Measurements from ENCODE around the gene LEFTY1.

LEFTY1 gene

GRCh38 chr1:225896937-225897549 is 8.1 kb upstream of the LEFTY1 start:
- Histone ChIP-seq H3K14ac (ENCODE audit: low read length) (no peak overlapping the region), H2BK5ac (ENCODE audit: low read length) (no peak overlapping the region), H3K9ac (ENCODE audit: low read depth, low read length, poor library complexity) (peak overlapping the region; percentile 51), H2AK5ac (ENCODE audit: low read depth, low read length) (peak overlapping the region; percentile 63), H3K18ac (ENCODE audit: low read length) (peak overlapping the region; percentile 52), H3K36me3 (replicated peaks in 1 of 2; ENCODE audit: control insufficient read depth in 2 of 2, insufficient read depth in 2 of 2, low read length in 2 of 2) (no peaks in the 10 kb centered on the region), H2BK120ac (ENCODE audit: low read depth, low read length) (no peak overlapping the region), H4K91ac (ENCODE audit: low read depth, low read length, poor library complexity) (no peak overlapping the region), H3K4me2 (ENCODE audit: insufficient read depth, low read length, poor library complexity, severe bottlenecking) (no peak overlapping the region), H2AFZ (ENCODE audit: low read length) (peak overlapping the region; percentile 47), H3K27me3 (ENCODE audit: control insufficient read depth in 3 of 3, insufficient read depth in 3 of 3, low read depth in 1 of 3, low read length in 3 of 3) (no peaks in the 10 kb centered on the region), H3K79me1 (ENCODE audit: low read depth, low read length) (no peaks in the 10 kb centered on the region), H3K23ac (ENCODE audit: low read depth, low read length, poor library complexity) (no peak overlapping the region), H3K4me3 (ENCODE audit: low read length in 2 of 2) (no peak overlapping the region), H4K8ac (ENCODE audit: low read depth, low read length) (no peak overlapping the region), H2BK12ac (ENCODE audit: low read length) (no peak overlapping the region), H3K9me3 (replicated peaks in 1 of 2; ENCODE audit: control insufficient read depth in 2 of 2, insufficient read depth in 1 of 2, low read depth in 1 of 2, low read length in 2 of 2) (no peaks in the 10 kb centered on the region), H2BK15ac (ENCODE audit: low read length) (peak overlapping the region; percentile 38), H3K27ac (replicated peaks; ENCODE audit: low read length) (no peak overlapping the region), H3K4me1 (ENCODE audit: control insufficient read depth in 2 of 2, insufficient read depth in 1 of 2, low read depth in 1 of 2, low read length in 2 of 2) (peaks cover 11 to 13% of the 10 kb centered on the region in 2 donors), H3K4ac (ENCODE audit: low read length) (no peak overlapping the region)
- no CpG with 5 or more reads among the region's 7 CpGs for WGBS, 2 donors (ENCODE audit: extremely low coverage in 2 of 2, insufficient read length in 2 of 2, insufficient replicate concordance in 1 of 2)
- no peak for DNase-seq (ENCODE audit: low spot score)

- Histone ChIP-seq H3K4ac (ENCODE audit: low read length) (no peak overlapping the region), H3K4me3 (ENCODE audit: low read length in 2 of 2) (no peak overlapping the region), H3K27ac (replicated peaks; ENCODE audit: low read length) (no peak overlapping the region), H3K27me3 (ENCODE audit: control insufficient read depth in 3 of 3, insufficient read depth in 3 of 3, low read depth in 1 of 3, low read length in 3 of 3) (no peaks in the 10 kb centered on the region), H4K91ac (ENCODE audit: low read depth, low read length, poor library complexity) (no peak overlapping the region), H3K9ac (ENCODE audit: low read depth, low read length, poor library complexity) (no peak overlapping the region), H2BK12ac (ENCODE audit: low read length) (no peak overlapping the region), H2BK120ac (ENCODE audit: low read depth, low read length) (no peak overlapping the region), H2AK5ac (ENCODE audit: low read depth, low read length) (no peak overlapping the region), H3K36me3 (replicated peaks in 1 of 2; ENCODE audit: control insufficient read depth in 2 of 2, insufficient read depth in 2 of 2, low read length in 2 of 2) (no peaks in the 10 kb centered on the region), H4K8ac (ENCODE audit: low read depth, low read length) (no peak overlapping the region), H3K23ac (ENCODE audit: low read depth, low read length, poor library complexity) (no peak overlapping the region), H2BK15ac (ENCODE audit: low read length) (no peak overlapping the region), H3K79me1 (ENCODE audit: low read depth, low read length) (no peaks in the 10 kb centered on the region), H2AFZ (ENCODE audit: low read length) (no peak overlapping the region), H2BK5ac (ENCODE audit: low read length) (no peak overlapping the region), H3K4me1 (ENCODE audit: control insufficient read depth in 2 of 2, insufficient read depth in 1 of 2, low read depth in 1 of 2, low read length in 2 of 2) (peaks cover 11 to 13% of the 10 kb centered on the region in 2 donors), H3K9me3 (replicated peaks in 1 of 2; ENCODE audit: control insufficient read depth in 2 of 2, insufficient read depth in 1 of 2, low read depth in 1 of 2, low read length in 2 of 2) (no peaks in the 10 kb centered on the region), H3K4me2 (ENCODE audit: insufficient read depth, low read length, poor library complexity, severe bottlenecking) (no peak overlapping the region), H3K14ac (ENCODE audit: low read length) (no peak overlapping the region), H3K18ac (ENCODE audit: low read length) (no peak overlapping the region)
- no CpG with 5 or more reads among the region's 5 CpGs for WGBS, 2 donors (ENCODE audit: extremely low coverage in 2 of 2, insufficient read length in 2 of 2, insufficient replicate concordance in 1 of 2)
- DNase-seq (ENCODE audit: low spot score), result no peak
Measured at GRCh38 chr1:225896494-225896893, 7.5 kb upstream of the LEFTY1 start.

- Histone ChIP-seq H3K4ac (ENCODE audit: low read length) (no peak overlapping the region), H3K4me2 (ENCODE audit: insufficient read depth, low read length, poor library complexity, severe bottlenecking) (no peak overlapping the region), H3K36me3 (replicated peaks in 1 of 2; ENCODE audit: control insufficient read depth in 2 of 2, insufficient read depth in 2 of 2, low read length in 2 of 2) (no peaks in the 10 kb centered on the region), H4K91ac (ENCODE audit: low read depth, low read length, poor library complexity) (no peak overlapping the region), H3K4me1 (ENCODE audit: control insufficient read depth in 2 of 2, insufficient read depth in 1 of 2, low read depth in 1 of 2, low read length in 2 of 2) (peaks cover 2 to 12% of the 10 kb centered on the region in 2 donors), H2BK5ac (ENCODE audit: low read length) (no peak overlapping the region), H2AFZ (ENCODE audit: low read length) (no peak overlapping the region), H3K14ac (ENCODE audit: low read length) (no peak overlapping the region), H3K9ac (ENCODE audit: low read depth, low read length, poor library complexity) (no peak overlapping the region), H2AK5ac (ENCODE audit: low read depth, low read length) (no peak overlapping the region), H2BK120ac (ENCODE audit: low read depth, low read length) (no peak overlapping the region), H2BK12ac (ENCODE audit: low read length) (no peak overlapping the region), H3K18ac (ENCODE audit: low read length) (no peak overlapping the region), H3K23ac (ENCODE audit: low read depth, low read length, poor library complexity) (no peak overlapping the region), H3K27me3 (ENCODE audit: control insufficient read depth in 3 of 3, insufficient read depth in 3 of 3, low read depth in 1 of 3, low read length in 3 of 3) (peaks cover 0 to 5% (median 0%) of the 10 kb centered on the region in 3 experiments), H3K79me1 (ENCODE audit: low read depth, low read length) (no peaks in the 10 kb centered on the region), H2BK15ac (ENCODE audit: low read length) (no peak overlapping the region), H3K9me3 (replicated peaks in 1 of 2; ENCODE audit: control insufficient read depth in 2 of 2, insufficient read depth in 1 of 2, low read depth in 1 of 2, low read length in 2 of 2) (no peaks in the 10 kb centered on the region), H4K8ac (ENCODE audit: low read depth, low read length) (no peak overlapping the region), H3K4me3 (ENCODE audit: low read length in 2 of 2) (no peak overlapping the region), H3K27ac (replicated peaks; ENCODE audit: low read length) (no peak overlapping the region)
- DNase-seq (ENCODE audit: low spot score), result no peak
- no CpG with 5 or more reads among the region's 6 CpGs for WGBS, 2 donors (ENCODE audit: extremely low coverage in 2 of 2, insufficient read length in 2 of 2, insufficient replicate concordance in 1 of 2)
Measured at GRCh38 chr1:225892307-225892706, 3.4 kb upstream of the LEFTY1 start.

- Histone ChIP-seq H3K4ac (ENCODE audit: low read length) (no peak overlapping the region), H2AFZ (ENCODE audit: low read length) (no peak overlapping the region), H3K79me1 (ENCODE audit: low read depth, low read length) (no peaks in the 10 kb centered on the region), H3K4me2 (ENCODE audit: insufficient read depth, low read length, poor library complexity, severe bottlenecking) (no peak overlapping the region), H3K27ac (replicated peaks; ENCODE audit: low read length) (no peak overlapping the region), H2BK15ac (ENCODE audit: low read length) (no peak overlapping the region), H3K4me3 (ENCODE audit: low read length in 2 of 2) (no peak overlapping the region), H2BK5ac (ENCODE audit: low read length) (no peak overlapping the region), H3K4me1 (ENCODE audit: control insufficient read depth in 2 of 2, insufficient read depth in 1 of 2, low read depth in 1 of 2, low read length in 2 of 2) (peaks cover 2 to 12% of the 10 kb centered on the region in 2 donors), H3K9ac (ENCODE audit: low read depth, low read length, poor library complexity) (no peak overlapping the region), H3K9me3 (replicated peaks in 1 of 2; ENCODE audit: control insufficient read depth in 2 of 2, insufficient read depth in 1 of 2, low read depth in 1 of 2, low read length in 2 of 2) (no peaks in the 10 kb centered on the region), H2BK120ac (ENCODE audit: low read depth, low read length) (no peak overlapping the region), H2AK5ac (ENCODE audit: low read depth, low read length) (peak overlapping the region; percentile 56), H3K36me3 (replicated peaks in 1 of 2; ENCODE audit: control insufficient read depth in 2 of 2, insufficient read depth in 2 of 2, low read length in 2 of 2) (no peaks in the 10 kb centered on the region), H4K91ac (ENCODE audit: low read depth, low read length, poor library complexity) (no peak overlapping the region), H3K18ac (ENCODE audit: low read length) (peak overlapping the region; percentile 48), H3K14ac (ENCODE audit: low read length) (no peak overlapping the region), H3K23ac (ENCODE audit: low read depth, low read length, poor library complexity) (no peak overlapping the region), H2BK12ac (ENCODE audit: low read length) (no peak overlapping the region), H4K8ac (ENCODE audit: low read depth, low read length) (peak overlapping the region; percentile 65), H3K27me3 (ENCODE audit: control insufficient read depth in 3 of 3, insufficient read depth in 3 of 3, low read depth in 1 of 3, low read length in 3 of 3) (peaks cover 0 to 14% (median 0%) of the 10 kb centered on the region in 3 experiments)
- DNase-seq (ENCODE audit: low spot score), result no peak
- no CpG with 5 or more reads among the region's 14 CpGs for WGBS, 2 donors (ENCODE audit: extremely low coverage in 2 of 2, insufficient read length in 2 of 2, insufficient replicate concordance in 1 of 2)
Measured at GRCh38 chr1:225891229-225891972, 2.5 kb upstream of the LEFTY1 start.

All from neuronal stem cell (in vitro differentiated cells).